ENCODE results near the gene COL23A1. TPM values are rescaled to one million over a fixed set of nuclear protein-coding genes. Genes with fewer than 3 reads are reported as not detected.

The COL23A1 gene
- total RNA-seq, 1 experiment from 2014 or later, result not detected

- intact Hi-C loops (cut with micrococcal nuclease; ENCODE audit: unreplicated experiment), result no loop called here
- Histone ChIP-seq H3K36me3 (ENCODE audit: insufficient read depth, low read length, poor library complexity, severe bottlenecking) (no peaks in the 10 kb centered on the region), H3K27me3 (replicated peaks; ENCODE audit: insufficient read depth, low read depth, low read length, poor library complexity) (no peaks in the 10 kb centered on the region), H3K27ac (ENCODE audit: low read depth, low read length, poor library complexity, severe bottlenecking) (no peak overlapping the region), H3K4me1 (ENCODE audit: insufficient read depth, low read length, poor library complexity, severe bottlenecking) (no peaks in the 10 kb centered on the region), H3K9me3 (ENCODE audit: low read depth, low read length, poor library complexity, severe bottlenecking) (no peaks in the 10 kb centered on the region), H3K4me3 (ENCODE audit: low read depth, low read length, poor library complexity, severe bottlenecking) (no peak overlapping the region)
- CTCF ChIA-PET, result no interaction called here
- no peak for TF ChIP-seq EZH2 (IDR thresholded peaks at IDR 0.05; ENCODE audit: borderline replicate concordance, low read depth, low read length, poor library complexity, severe bottlenecking)
- no peak for TF ChIP-seq CTCF (conservative IDR thresholded peaks at IDR 0.05; ENCODE audit: low read depth, low read length)
- no peak for DNase-seq (ENCODE audit: low spot score)
- POLR2A ChIA-PET (ENCODE audit: low non-redundant PET), result no interaction called here
- BruUV-seq (replicated peaks), result no TSS peak
Measured at GRCh38 chr5:178261666-178262600, 328.3 kb downstream of the COL23A1 start.

GRCh38 chr5:178259623-178260536 is 330.3 kb downstream of the COL23A1 start:
- H3K36me3 ChIP-seq (ENCODE audit: insufficient read depth, low read length, poor library complexity, severe bottlenecking), result no peaks in the 10 kb centered on the region
- POLR2A ChIA-PET (ENCODE audit: low non-redundant PET), result no interaction called here
- TF ChIP-seq CTCF (conservative IDR thresholded peaks at IDR 0.05; ENCODE audit: low read depth, low read length), result no peak
- no peak for TF ChIP-seq EZH2 (IDR thresholded peaks at IDR 0.05; ENCODE audit: borderline replicate concordance, low read depth, low read length, poor library complexity, severe bottlenecking)
- CTCF ChIA-PET, result no interaction called here
- no peak overlapping the region for H3K4me3 ChIP-seq (ENCODE audit: low read depth, low read length, poor library complexity, severe bottlenecking)
- no peak overlapping the region for H3K27ac ChIP-seq (ENCODE audit: low read depth, low read length, poor library complexity, severe bottlenecking)
- no peaks in the 10 kb centered on the region for H3K27me3 ChIP-seq (replicated peaks; ENCODE audit: insufficient read depth, low read depth, low read length, poor library complexity)
- no peaks in the 10 kb centered on the region for H3K4me1 ChIP-seq (ENCODE audit: insufficient read depth, low read length, poor library complexity, severe bottlenecking)
- no peaks in the 10 kb centered on the region for H3K9me3 ChIP-seq (ENCODE audit: low read depth, low read length, poor library complexity, severe bottlenecking)
- DNase-seq (ENCODE audit: low spot score), result no peak
- intact Hi-C loops (cut with micrococcal nuclease; ENCODE audit: unreplicated experiment), result no loop called here
- BruUV-seq (replicated peaks), result no TSS peak

GRCh38 chr5:178257650-178258049 is 332.5 kb downstream of the COL23A1 start:
- TF ChIP-seq EZH2 (IDR thresholded peaks at IDR 0.05; ENCODE audit: borderline replicate concordance, low read depth, low read length, poor library complexity, severe bottlenecking) (no peak), CTCF (conservative IDR thresholded peaks at IDR 0.05; ENCODE audit: low read depth, low read length) (no peak)
- POLR2A ChIA-PET (ENCODE audit: low non-redundant PET), result no interaction called here
- Histone ChIP-seq H3K27ac (ENCODE audit: low read depth, low read length, poor library complexity, severe bottlenecking) (no peak overlapping the region), H3K36me3 (ENCODE audit: insufficient read depth, low read length, poor library complexity, severe bottlenecking) (no peaks in the 10 kb centered on the region), H3K9me3 (ENCODE audit: low read depth, low read length, poor library complexity, severe bottlenecking) (no peaks in the 10 kb centered on the region), H3K4me1 (ENCODE audit: insufficient read depth, low read length, poor library complexity, severe bottlenecking) (no peaks in the 10 kb centered on the region), H3K27me3 (replicated peaks; ENCODE audit: insufficient read depth, low read depth, low read length, poor library complexity) (no peaks in the 10 kb centered on the region), H3K4me3 (ENCODE audit: low read depth, low read length, poor library complexity, severe bottlenecking) (no peak overlapping the region)
- intact Hi-C loops (cut with micrococcal nuclease; ENCODE audit: unreplicated experiment), result no loop called here
- BruUV-seq (replicated peaks), result no TSS peak
- CTCF ChIA-PET, result no interaction called here
- DNase-seq (ENCODE audit: low spot score), result no peak
